Fibroblast of the aortic adventitia (primary cell): ENCODE data around the gene STPG2. TPM values are rescaled to one million over a fixed set of nuclear protein-coding genes. Genes with fewer than 3 reads are reported as not detected.

Experiments
- DNase-seq: peaks from one replicate; pipeline ENCODE4 v3.0.0-alpha.2; 2010; ENCODE audit warnings: low read depth
- H3K4me3 ChIP-seq: 2 replicates; pipeline ENCODE4 v1.5.1; 2011; ENCODE audit warnings: low read depth, mild to moderate bottlenecking, control low read depth, low read length, moderate library complexity
- CTCF ChIP-seq: IDR thresholded peaks from 2 replicates; pipeline ENCODE4 v1.5.1; 2011; ENCODE audit warnings: mild to moderate bottlenecking, low read length, control low read depth, inconsistent platforms; ENCODE audit not compliant: insufficient read depth
- total RNA-seq: library from RNA; depleted of rRNA; stranded (reverse); fragments of >200 nt; gene quantifications from 2 replicates; pipeline ENCODE4 v1.2.3, GENCODE V29; 2012; ENCODE audit warnings: low replicate concordance

The STPG2 gene
- total RNA-seq, 1 donor: 0.18 TPM

GRCh38 chr4:97624204-97624603 is 519.1 kb downstream of the STPG2 start:
- TF ChIP-seq CTCF: no peak
- no peak for DNase-seq
- H3K4me3 ChIP-seq: no peak overlapping the region

GRCh38 chr4:97605932-97606331 is 537.3 kb downstream of the STPG2 start:
- TF ChIP-seq CTCF: no peak

GRCh38 chr4:97593248-97593647 is 550.0 kb downstream of the STPG2 start:
- H3K4me3 ChIP-seq: no peak overlapping the region
- no peak for TF ChIP-seq CTCF
- DNase-seq: no peak

More at GRCh38 chr4:97605932-97606331, 537.3 kb downstream of the STPG2 start:
- no peak overlapping the region for H3K4me3 ChIP-seq
- no peak for DNase-seq

- no peak for DNase-seq
- no peak overlapping the region for H3K4me3 ChIP-seq
- TF ChIP-seq CTCF: no peak
Observed at GRCh38 chr4:97590266-97590665, 553.0 kb downstream of the STPG2 start.

GRCh38 chr4:97589481-97590196 is 553.6 kb downstream of the STPG2 start:
- no peak overlapping the region for H3K4me3 ChIP-seq
- TF ChIP-seq CTCF: no peak
- no peak for DNase-seq

GRCh38 chr4:97587912-97588311 is 555.4 kb downstream of the STPG2 start:
- DNase-seq: peak; percentile 2
- TF ChIP-seq CTCF: no peak
- H3K4me3 ChIP-seq: no peak overlapping the region

GRCh38 chr4:97585274-97585673 is 558.0 kb downstream of the STPG2 start:
- no peak for TF ChIP-seq CTCF
- no peak for DNase-seq
- no peak overlapping the region for H3K4me3 ChIP-seq
